ENCODE data around the gene RAB37.

RAB37 gene

GRCh38 chr17:74736513-74737298 lies at the start of gene RAB37:
RAB37 (plus strand) TSS chr17:74737256; CDS start chr17:74737273, 17 bp downstream.
- H3K4me1 ChIP-seq = peaks cover 65 to 85% (median 76%) of the 10 kb centered on the region in 10 experiments
- peak within 1 kb of the TSS; percentile 83 to 100 (median 98) for H3K4me2 ChIP-seq
- H3K27me3 ChIP-seq = no peaks in the 10 kb centered on the region
- peak in 10 of 11 experiments; percentile 55 to 98 (median 92); a peak in 18 of 22 replicates for TF ChIP-seq Cebpa-rat (IDR thresholded peaks at IDR 0.05)
- 0 out of 22 replicates have a peak, but pooled peaks cover 0 to 5% (median 0%) of the 10 kb centered on the region in 11 experiments for H3K9me3 ChIP-seq (replicated peaks in 1 of 11)
- H3K36me3 ChIP-seq = peaks cover 0 to 10% (median 0%) of the 10 kb centered on the region in 11 experiments; a peak in 1 of 22 replicates
- H4K20me1 ChIP-seq = no peaks in the 10 kb centered on the region
- H3K27ac ChIP-seq = peak within 1 kb of the TSS; percentile 77 to 99 (median 95)
- H3K4me3 ChIP-seq = peak within 1 kb of the TSS; percentile 57 to 89 (median 75)
- H3K9ac ChIP-seq = peak within 1 kb of the TSS; percentile 82 to 98 (median 89)

GRCh38 chr17:74687886-74688285 lies 49.2 kb upstream of the RAB37 start:
- TF ChIP-seq Cebpa-rat (IDR thresholded peaks at IDR 0.05) = no peak
- peaks cover 21 to 91% (median 62%) of the 10 kb centered on the region in 10 experiments for H3K4me1 ChIP-seq
- H4K20me1 ChIP-seq = no peaks in the 10 kb centered on the region
- no peak overlapping the region for H3K4me3 ChIP-seq
- H3K9me3 ChIP-seq (replicated peaks in 1 of 11) = no peaks in the 10 kb centered on the region
- no peaks in the 10 kb centered on the region for H3K36me3 ChIP-seq
- peak overlapping the region; percentile 61 to 88 (median 80); a peak in 20 of 22 replicates for H3K4me2 ChIP-seq
- peak overlapping the region in 9 of 11 experiments; percentile 39 to 82 (median 76); a peak in 14 of 22 replicates for H3K9ac ChIP-seq
- H3K27me3 ChIP-seq = no peaks in the 10 kb centered on the region
- H3K27ac ChIP-seq = peak overlapping the region; percentile 72 to 96 (median 90)

GRCh38 chr17:74690409-74690825 lies 46.6 kb upstream of the RAB37 start:
- peak overlapping the region in 10 of 11 experiments; percentile 72 to 88 (median 80); a peak in 17 of 22 replicates for H3K4me2 ChIP-seq

GRCh38 chr17:74691151-74691550 lies 45.9 kb upstream of the RAB37 start:
- H3K4me1 ChIP-seq = peaks cover 21 to 99% (median 70%) of the 10 kb centered on the region in 10 experiments
- no peak overlapping the region for H3K4me3 ChIP-seq
- peak overlapping the region in 8 of 11 experiments; percentile 72 to 88 (median 80); a peak in 14 of 22 replicates for H3K4me2 ChIP-seq
- no peak for TF ChIP-seq Cebpa-rat (IDR thresholded peaks at IDR 0.05)
- H4K20me1 ChIP-seq = no peaks in the 10 kb centered on the region
- H3K9ac ChIP-seq = peak overlapping the region in 8 of 11 experiments; percentile 21 to 82 (median 74); a peak in 12 of 22 replicates
- H3K36me3 ChIP-seq = peaks cover 0 to 25% (median 0%) of the 10 kb centered on the region in 11 experiments; a peak in 5 of 22 replicates
- peak overlapping the region in 10 of 11 experiments; percentile 84 to 96 (median 91); a peak in 19 of 22 replicates for H3K27ac ChIP-seq
- peaks cover 0 to 8% (median 0%) of the 10 kb centered on the region in 11 experiments; a peak in 6 of 22 replicates for H3K9me3 ChIP-seq (replicated peaks in 1 of 11)
- no peaks in the 10 kb centered on the region for H3K27me3 ChIP-seq

More at GRCh38 chr17:74690409-74690825, 46.6 kb upstream of the RAB37 start:
- H3K9me3 ChIP-seq (replicated peaks in 1 of 11) = peaks cover 0 to 8% (median 0%) of the 10 kb centered on the region in 11 experiments; a peak in 6 of 22 replicates
- peaks cover 21 to 99% (median 74%) of the 10 kb centered on the region in 10 experiments for H3K4me1 ChIP-seq
- H3K36me3 ChIP-seq = peaks cover 0 to 18% (median 0%) of the 10 kb centered on the region in 11 experiments; a peak in 5 of 22 replicates
- peak overlapping the region; percentile 72 to 96 (median 90); a peak in 20 of 22 replicates for H3K27ac ChIP-seq
- TF ChIP-seq Cebpa-rat (IDR thresholded peaks at IDR 0.05) = peak in 1 of 11 experiments; percentile 26; a peak in 1 of 22 replicates
- no peak overlapping the region for H3K4me3 ChIP-seq
- peak overlapping the region in 8 of 11 experiments; percentile 21 to 82 (median 74); a peak in 13 of 22 replicates for H3K9ac ChIP-seq
- H4K20me1 ChIP-seq = no peaks in the 10 kb centered on the region
- H3K27me3 ChIP-seq = no peaks in the 10 kb centered on the region

GRCh38 chr17:74694081-74694480 lies 43.0 kb upstream of the RAB37 start:
- Histone ChIP-seq H3K9ac (no peak overlapping the region), H3K36me3 (peaks cover 0 to 38% (median 0%) of the 10 kb centered on the region in 11 experiments; a peak in 5 of 22 replicates), H4K20me1 (no peaks in the 10 kb centered on the region), H3K27me3 (no peaks in the 10 kb centered on the region), H3K27ac (no peak overlapping the region), H3K4me2 (peak overlapping the region in 5 of 11 experiments; percentile 43 to 87 (median 59); a peak in 8 of 22 replicates), H3K4me1 (peaks cover 15 to 96% (median 53%) of the 10 kb centered on the region in 10 experiments), H3K4me3 (no peak overlapping the region), H3K9me3 (replicated peaks in 1 of 11) (peaks cover 0 to 8% (median 0%) of the 10 kb centered on the region in 11 experiments; a peak in 6 of 22 replicates)
- TF ChIP-seq Cebpa-rat (IDR thresholded peaks at IDR 0.05) = no peak

- TF ChIP-seq Cebpa-rat (IDR thresholded peaks at IDR 0.05) = no peak
- H3K4me1 ChIP-seq = peaks cover 6 to 81% (median 38%) of the 10 kb centered on the region in 10 experiments; a peak in 19 of 20 replicates
- peaks cover 0 to 8% (median 0%) of the 10 kb centered on the region in 11 experiments; a peak in 6 of 22 replicates for H3K9me3 ChIP-seq (replicated peaks in 1 of 11)
- H3K4me3 ChIP-seq = no peak overlapping the region
- H3K4me2 ChIP-seq = peak overlapping the region in 6 of 11 experiments; percentile 12 to 87 (median 57); a peak in 11 of 22 replicates
- H4K20me1 ChIP-seq = no peaks in the 10 kb centered on the region
- H3K27me3 ChIP-seq = no peaks in the 10 kb centered on the region
- no peak overlapping the region for H3K9ac ChIP-seq
- H3K27ac ChIP-seq = no peak overlapping the region
- H3K36me3 ChIP-seq = peaks cover 0 to 44% (median 0%) of the 10 kb centered on the region in 11 experiments; a peak in 5 of 22 replicates
Measured at GRCh38 chr17:74695629-74696028, 41.4 kb upstream of the RAB37 start.

GRCh38 chr17:74697515-74697914 lies 39.5 kb upstream of the RAB37 start:
- H3K9ac ChIP-seq = no peak overlapping the region
- H3K36me3 ChIP-seq = peaks cover 0 to 63% (median 0%) of the 10 kb centered on the region in 11 experiments; a peak in 5 of 22 replicates
- H3K9me3 ChIP-seq (replicated peaks in 1 of 11) = peaks cover 0 to 8% (median 0%) of the 10 kb centered on the region in 11 experiments; a peak in 6 of 22 replicates
- no peaks in the 10 kb centered on the region for H3K27me3 ChIP-seq
- H3K27ac ChIP-seq = no peak overlapping the region
- peaks cover 0 to 5% (median 0%) of the 10 kb centered on the region in 11 experiments; a peak in 2 of 22 replicates for H4K20me1 ChIP-seq
- peaks cover 5 to 74% (median 32%) of the 10 kb centered on the region in 10 experiments; a peak in 19 of 20 replicates for H3K4me1 ChIP-seq
- no peak overlapping the region for H3K4me3 ChIP-seq
- no peak for TF ChIP-seq Cebpa-rat (IDR thresholded peaks at IDR 0.05)
- H3K4me2 ChIP-seq = peak overlapping the region in 10 of 11 experiments; percentile 21 to 87 (median 48); a peak in 15 of 22 replicates

- peaks cover 0 to 68% (median 0%) of the 10 kb centered on the region in 11 experiments; a peak in 5 of 22 replicates for H3K36me3 ChIP-seq
- no peak overlapping the region for H3K27ac ChIP-seq
- H3K4me1 ChIP-seq = peaks cover 5 to 74% (median 29%) of the 10 kb centered on the region in 10 experiments; a peak in 19 of 20 replicates
- H4K20me1 ChIP-seq = peaks cover 0 to 11% (median 0%) of the 10 kb centered on the region in 11 experiments; a peak in 2 of 22 replicates
- peaks cover 0 to 8% (median 0%) of the 10 kb centered on the region in 11 experiments; a peak in 6 of 22 replicates for H3K9me3 ChIP-seq (replicated peaks in 1 of 11)
- no peak for TF ChIP-seq Cebpa-rat (IDR thresholded peaks at IDR 0.05)
- no peaks in the 10 kb centered on the region for H3K27me3 ChIP-seq
- no peak overlapping the region for H3K9ac ChIP-seq
- no peak overlapping the region for H3K4me3 ChIP-seq
- peak overlapping the region; percentile 21 to 87 (median 48); a peak in 18 of 22 replicates for H3K4me2 ChIP-seq
Measured at GRCh38 chr17:74698069-74698468, 39.0 kb upstream of the RAB37 start.
